Prostate gland (tissue), 2 donors: Measurements from ENCODE around the gene FMN1. TPM values are rescaled to one million over a fixed set of nuclear protein-coding genes. Genes with fewer than 3 reads are reported as not detected.

ENCODE experiments used
- DNase-seq: peaks from one replicate; pipeline ENCODE4 v3.0.0-alpha.2; 2019; ENCODE audit warnings: low spot score
- H3K27ac ChIP-seq, 2 donors: fragments of 200-600 bp; sonication (generic); 2 replicates each; pipeline ENCODE4 v1.5.1; 2017 to 2019
- H3K27me3 ChIP-seq: fragments of 200-600 bp; sonication (generic); replicated peaks from 2 replicates; pipeline ENCODE4 v1.5.1; 2019; ENCODE audit not compliant: insufficient read depth
- H3K36me3 ChIP-seq, 2 donors: fragments of 200-600 bp; sonication (generic); 1 replicate in 1 of 2; 2 replicates in 1 of 2; pipeline versions ENCODE4 v1.5.1 to v1.8.1; 2017 to 2019
- H3K4me1 ChIP-seq: fragments of 200-600 bp; sonication (generic); replicated peaks from 2 replicates; pipeline ENCODE4 v1.5.1; 2019
- H3K4me3 ChIP-seq, 2 donors: fragments of 200-600 bp; sonication (generic); 2 replicates each; pipeline ENCODE4 v1.5.1; 2017 to 2019
- H3K9me3 ChIP-seq: fragments of 200-600 bp; sonication (generic); 2 replicates; pipeline ENCODE4 v1.5.1; 2017
- POLR2A ChIP-seq: fragments of 450-650 bp; IDR thresholded peaks from one replicate; pipeline ENCODE4 v1.6.1; 2016; ENCODE audit warnings: antibody characterized with exemption, mild to moderate bottlenecking
- POLR2AphosphoS5 ChIP-seq: sonication (generic); formaldehyde crosslinking; IDR thresholded peaks from one replicate; pipeline ENCODE4 v1.6.1; 2017; ENCODE audit warnings: antibody characterized with exemption
- WGBS: methylation state at CpG from one replicate; pipeline ENCODE4 v1.1.5; 2018; 5-methylcytosine and 5-hydroxymethylcytosine counted together
- intact Hi-C: fragments of 100-400 bp; cut with DNase I; formaldehyde crosslinking; loops from one replicate; pipeline ENCODE4 v1.14.2; 2022
- total RNA-seq, 2 donors: library from RNA; depleted of rRNA; stranded (reverse); fragments of >200 nt; gene quantifications; one replicate each; pipeline ENCODE4 v1.1.0, GENCODE V29; 2016
- TF ChIP-seq, protein P1 (sequence below), 4 experiments: fragments of 200-600 bp in 2 of 4; fragments of 450-650 bp in 2 of 4; sonication (generic) in 2 of 4; IDR thresholded peaks; 1 replicate in 3 of 4; 2 replicates in 1 of 4; pipeline ENCODE4 v1.5.1; 2016 to 2019; ENCODE audit warnings: antibody characterized with exemption in 4 of 4, mild to moderate bottlenecking in 2 of 4, moderate library complexity in 2 of 4

The FMN1 gene
- total RNA-seq, 2 donors from 2014 or later: 7.1 to 32.5 TPM

DNA sequence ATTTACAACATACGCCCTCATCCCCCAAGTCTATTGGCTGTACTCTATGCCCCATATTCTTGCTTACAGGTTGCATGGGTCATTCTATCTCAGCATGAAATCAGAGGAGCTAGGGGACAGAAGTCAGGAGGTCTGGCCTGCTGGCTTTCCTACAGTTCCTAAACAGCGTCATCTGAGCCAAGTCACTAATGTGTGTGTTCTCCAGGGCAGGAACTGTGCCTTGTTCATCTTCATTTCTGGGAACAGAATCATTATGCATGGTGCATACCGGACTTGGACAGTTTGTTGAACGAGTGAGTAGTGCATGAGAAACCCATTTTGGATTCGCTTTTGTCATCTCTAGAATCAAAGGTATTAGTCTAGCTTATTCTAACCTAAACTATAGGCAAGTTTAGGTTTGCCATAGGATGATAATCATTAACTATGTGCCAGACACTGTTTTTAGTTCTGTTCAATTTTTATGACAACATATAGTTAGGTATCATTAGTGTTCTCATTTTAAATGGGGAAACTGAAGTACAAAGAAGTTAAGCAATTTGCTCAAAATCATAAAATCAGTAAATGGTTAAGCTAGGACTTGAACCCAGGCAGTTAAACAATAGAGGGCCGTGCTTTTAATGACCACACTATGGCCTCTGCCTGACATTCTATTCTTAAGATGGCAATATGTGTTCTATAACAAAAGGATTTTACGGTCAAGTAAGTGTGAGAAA, 105.2 kb downstream of the FMN1 start:
- WGBS: 84% methylated on average over 7 of the region's 7 CpGs
- no peak overlapping the region for H3K27ac ChIP-seq
- H3K4me1 ChIP-seq: no peaks in the 10 kb centered on the region
- no peaks in the 10 kb centered on the region for H3K27me3 ChIP-seq
- H3K4me3 ChIP-seq: no peak overlapping the region
- intact Hi-C loops: loop anchor here (5.0 to 10.0 kb wide), 2 partner anchors 43 to 615 kb away; no protein-coding TSS in a partner anchor
- TF ChIP-seq POLR2A (no peak), POLR2AphosphoS5 (no peak)
- TF ChIP-seq, protein P1, sequence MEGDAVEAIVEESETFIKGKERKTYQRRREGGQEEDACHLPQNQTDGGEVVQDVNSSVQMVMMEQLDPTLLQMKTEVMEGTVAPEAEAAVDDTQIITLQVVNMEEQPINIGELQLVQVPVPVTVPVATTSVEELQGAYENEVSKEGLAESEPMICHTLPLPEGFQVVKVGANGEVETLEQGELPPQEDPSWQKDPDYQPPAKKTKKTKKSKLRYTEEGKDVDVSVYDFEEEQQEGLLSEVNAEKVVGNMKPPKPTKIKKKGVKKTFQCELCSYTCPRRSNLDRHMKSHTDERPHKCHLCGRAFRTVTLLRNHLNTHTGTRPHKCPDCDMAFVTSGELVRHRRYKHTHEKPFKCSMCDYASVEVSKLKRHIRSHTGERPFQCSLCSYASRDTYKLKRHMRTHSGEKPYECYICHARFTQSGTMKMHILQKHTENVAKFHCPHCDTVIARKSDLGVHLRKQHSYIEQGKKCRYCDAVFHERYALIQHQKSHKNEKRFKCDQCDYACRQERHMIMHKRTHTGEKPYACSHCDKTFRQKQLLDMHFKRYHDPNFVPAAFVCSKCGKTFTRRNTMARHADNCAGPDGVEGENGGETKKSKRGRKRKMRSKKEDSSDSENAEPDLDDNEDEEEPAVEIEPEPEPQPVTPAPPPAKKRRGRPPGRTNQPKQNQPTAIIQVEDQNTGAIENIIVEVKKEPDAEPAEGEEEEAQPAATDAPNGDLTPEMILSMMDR (IDR thresholded peaks at IDR 0.05): no peak
- DNase-seq: no peak
- H3K36me3 ChIP-seq: no peaks in the 10 kb centered on the region
- no peaks in the 10 kb centered on the region for H3K9me3 ChIP-seq

DNA sequence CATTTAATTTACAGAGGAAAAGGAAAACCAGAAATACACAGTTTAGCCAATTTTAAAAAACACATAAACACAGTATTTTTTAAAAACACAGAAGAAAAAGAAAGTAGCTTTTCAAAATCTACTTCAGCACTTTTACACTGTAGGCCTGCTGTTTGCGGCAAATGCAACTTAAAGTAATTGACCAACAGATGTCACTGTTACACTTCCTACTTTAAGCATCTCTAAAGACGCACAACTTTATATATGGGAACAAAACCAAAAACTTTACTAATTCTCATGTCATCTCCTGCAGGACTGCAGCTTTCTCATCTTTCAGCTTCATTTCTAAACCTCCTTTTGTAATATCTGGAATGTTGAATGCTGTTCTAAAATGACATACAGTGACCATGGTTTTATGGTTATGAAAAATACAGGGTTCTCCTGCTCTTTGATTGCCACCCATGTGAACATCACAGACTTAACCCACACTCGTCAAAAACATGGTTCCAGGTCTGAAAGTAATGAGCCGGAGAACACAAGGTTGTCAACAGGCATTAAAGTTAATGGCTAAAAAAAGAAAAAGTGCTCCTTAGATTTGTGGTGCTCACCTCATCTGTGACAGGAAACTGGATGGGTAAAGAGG, 107.9 kb downstream of the FMN1 start:
- 18% methylated on average over 4 of the region's 4 CpGs for WGBS
- TF ChIP-seq POLR2AphosphoS5: no peak
- TF ChIP-seq, protein P1 (IDR thresholded peaks at IDR 0.05): peak in 3 of 4 experiments; percentile 43 to 63 (median 51)
- no peak overlapping the region for H3K4me3 ChIP-seq
- H3K27ac ChIP-seq: no peak overlapping the region
- H3K36me3 ChIP-seq: no peaks in the 10 kb centered on the region
- H3K27me3 ChIP-seq: no peaks in the 10 kb centered on the region
- DNase-seq: no peak
- intact Hi-C loops: loop anchor here (5.0 to 10.0 kb wide), 2 partner anchors 46 to 618 kb away; no protein-coding TSS in a partner anchor
- no peaks in the 10 kb centered on the region for H3K4me1 ChIP-seq
- H3K9me3 ChIP-seq: no peaks in the 10 kb centered on the region

DNA sequence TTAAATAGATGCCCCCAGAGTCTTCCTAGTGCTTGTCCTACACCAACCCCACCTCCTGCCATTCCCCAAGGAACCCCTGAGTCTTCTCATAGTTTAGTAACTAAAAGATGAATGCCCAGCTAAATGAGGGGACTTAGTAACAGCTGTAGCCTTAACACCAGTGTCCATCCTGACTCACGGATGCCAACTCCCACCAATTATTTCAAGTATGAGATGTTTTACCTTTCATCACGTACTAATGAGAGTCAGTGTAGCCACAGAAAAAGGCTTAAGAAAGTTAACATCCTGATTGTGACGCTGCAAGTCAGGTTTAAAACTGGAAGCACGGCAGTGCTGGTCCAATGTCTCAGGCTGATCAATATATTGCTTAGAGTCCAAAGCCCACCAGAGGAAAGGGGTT, 109.9 kb downstream of the FMN1 start:
- TF ChIP-seq, protein P1 (IDR thresholded peaks at IDR 0.05): no peak
- TF ChIP-seq POLR2AphosphoS5: no peak
- no peak for TF ChIP-seq POLR2A
- intact Hi-C loops: loop anchor here (5.0 to 10.0 kb wide), 2 partner anchors 48 to 620 kb away; no protein-coding TSS in a partner anchor
- Histone ChIP-seq H3K27me3 (no peaks in the 10 kb centered on the region), H3K9me3 (no peaks in the 10 kb centered on the region), H3K4me3 (no peak overlapping the region), H3K36me3 (no peaks in the 10 kb centered on the region), H3K27ac (no peak overlapping the region), H3K4me1 (no peaks in the 10 kb centered on the region)
- DNase-seq: no peak
- WGBS: 92% methylated on average over 4 of the region's 4 CpGs

DNA sequence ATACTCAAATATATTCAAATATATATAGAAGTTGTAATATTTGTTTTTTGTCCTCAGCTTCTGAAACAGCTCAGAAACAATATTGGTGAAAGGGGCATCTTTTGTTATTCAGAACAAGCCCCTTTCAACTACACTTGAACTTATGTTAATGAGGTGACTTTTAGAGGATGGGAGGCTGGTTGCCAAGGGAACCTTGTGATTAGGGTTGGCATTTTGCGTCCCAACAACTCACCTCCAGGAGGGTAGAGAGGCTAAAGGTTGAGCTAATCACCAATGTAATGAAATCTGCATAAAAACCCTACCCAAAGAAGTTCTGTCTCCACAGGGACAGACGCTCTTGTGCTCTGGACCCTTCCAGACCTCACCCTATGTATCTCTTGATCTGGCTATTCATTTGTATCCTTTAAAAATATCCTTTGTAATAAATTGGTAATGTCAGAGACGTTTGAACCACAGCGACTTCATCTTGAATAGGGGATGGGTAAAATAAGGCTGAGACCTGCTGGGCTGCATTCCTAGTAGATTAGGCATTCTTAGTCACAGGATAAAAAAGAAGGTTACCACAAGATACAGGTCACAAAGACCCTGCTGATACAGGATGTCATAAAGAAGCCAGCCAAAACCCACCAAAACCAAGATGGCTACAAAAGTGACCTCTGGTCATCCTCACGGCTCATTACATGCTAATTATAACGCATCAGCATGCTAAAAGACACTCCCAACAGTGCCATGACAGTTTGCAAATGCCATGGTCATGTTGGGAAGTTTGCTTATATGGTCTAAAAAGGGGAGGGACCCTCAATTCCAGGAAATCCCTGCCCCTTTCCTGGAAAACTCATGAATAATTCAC, 111.1 kb downstream of the FMN1 start:
- Histone ChIP-seq H3K9me3 (no peaks in the 10 kb centered on the region), H3K4me1 (no peaks in the 10 kb centered on the region), H3K27me3 (no peaks in the 10 kb centered on the region), H3K27ac (no peak overlapping the region), H3K4me3 (no peak overlapping the region), H3K36me3 (no peaks in the 10 kb centered on the region)
- no peak for TF ChIP-seq POLR2A
- WGBS: 46% methylated on average over 6 of the region's 6 CpGs
- no peak for DNase-seq
- intact Hi-C loops: loop anchor here (10.0 kb wide), 1 partner anchor 621 kb away; no protein-coding TSS in a partner anchor

DNA sequence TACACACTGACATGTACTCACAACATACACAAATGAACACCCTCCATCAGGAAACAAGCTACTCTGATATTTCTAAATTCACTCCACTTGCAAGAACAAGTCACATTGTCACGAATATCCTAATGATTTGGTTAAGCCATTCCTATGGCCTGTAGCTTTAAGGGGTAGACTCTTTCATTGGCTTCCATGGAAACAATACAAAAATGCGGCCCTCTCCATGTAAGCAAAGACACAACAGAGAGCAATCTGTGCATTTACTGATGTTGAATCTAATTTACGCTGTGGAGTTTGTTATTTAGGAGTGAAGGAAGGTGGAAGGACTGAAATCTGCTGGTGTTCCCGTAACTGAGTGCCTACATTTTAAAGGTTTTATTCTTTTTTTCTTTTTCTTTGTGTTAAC, 114.5 kb downstream of the FMN1 start:
- H3K9me3 ChIP-seq: no peaks in the 10 kb centered on the region
- TF ChIP-seq POLR2A: no peak
- TF ChIP-seq, protein P1 (IDR thresholded peaks at IDR 0.05): no peak
- no peak for TF ChIP-seq POLR2AphosphoS5
- intact Hi-C loops: loop anchor here (10.0 kb wide), 1 partner anchor 625 kb away; no protein-coding TSS in a partner anchor
- DNase-seq: no peak
- no peaks in the 10 kb centered on the region for H3K36me3 ChIP-seq
- no peaks in the 10 kb centered on the region for H3K4me1 ChIP-seq
- H3K27ac ChIP-seq: no peak overlapping the region
- no peaks in the 10 kb centered on the region for H3K27me3 ChIP-seq
- WGBS: 85% methylated on average over 4 of the region's 4 CpGs
- H3K4me3 ChIP-seq: no peak overlapping the region
